Measurements from ENCODE around the gene ZSCAN20.
"Not testable (repeated sequence)": the region's sequence is repeated elsewhere in the genome, so short reads cannot be mapped to it uniquely, and the experiment has no call there.

Gene ZSCAN20

GRCh38 chr1:33488624-33489023 is 16.2 kb downstream of the ZSCAN20 start:
- DNase-seq, result no peak

GRCh38 chr1:33494929-33495328 is 22.5 kb downstream of the ZSCAN20 start:
- DNase-seq, result no peak

- DNase-seq, result no peak
Measured at GRCh38 chr1:33497410-33497809, 25.0 kb downstream of the ZSCAN20 start.

GRCh38 chr1:33500547-33500946 is 28.1 kb downstream of the ZSCAN20 start:
- no peak for DNase-seq

- no peak for DNase-seq
Measured at GRCh38 chr1:33501309-33501708, 28.9 kb downstream of the ZSCAN20 start.

- no peak for DNase-seq
Measured at GRCh38 chr1:33501774-33502173, 29.3 kb downstream of the ZSCAN20 start.

- no peak for DNase-seq
Measured at GRCh38 chr1:33502726-33503125, 30.3 kb downstream of the ZSCAN20 start.

GRCh38 chr1:33503506-33503905 is 31.1 kb downstream of the ZSCAN20 start:
- DNase-seq, result no peak

- DNase-seq, result no peak
Measured at GRCh38 chr1:33507661-33508060, 35.2 kb downstream of the ZSCAN20 start.

- no peak for DNase-seq
Measured at GRCh38 chr1:33508151-33508550, 35.7 kb downstream of the ZSCAN20 start.

GRCh38 chr1:33509276-33509675 is 36.8 kb downstream of the ZSCAN20 start:
- DNase-seq, result not testable (repeated sequence)

- no peak for DNase-seq
Measured at GRCh38 chr1:33512226-33513011, 40.0 kb downstream of the ZSCAN20 start.

GRCh38 chr1:33515112-33515511 is 42.7 kb downstream of the ZSCAN20 start:
- no peak for DNase-seq

GRCh38 chr1:33515607-33516006 is 43.2 kb downstream of the ZSCAN20 start:
- no peak for DNase-seq

- DNase-seq, result no peak
Measured at GRCh38 chr1:33516428-33516827, 44.0 kb downstream of the ZSCAN20 start.

- DNase-seq, result no peak
Measured at GRCh38 chr1:33516891-33517567, 44.6 kb downstream of the ZSCAN20 start.

GRCh38 chr1:33517596-33518250 is 45.3 kb downstream of the ZSCAN20 start:
- DNase-seq, result no peak

GRCh38 chr1:33519240-33519884 is 46.9 kb downstream of the ZSCAN20 start:
- DNase-seq, result no peak

GRCh38 chr1:33524586-33524985 is 52.1 kb downstream of the ZSCAN20 start:
- no peak for DNase-seq

GRCh38 chr1:33527934-33528333 is 55.5 kb downstream of the ZSCAN20 start:
- DNase-seq, result no peak

GRCh38 chr1:33529957-33530356 is 57.5 kb downstream of the ZSCAN20 start:
- DNase-seq, result no peak

GRCh38 chr1:33532250-33532649 is 59.8 kb downstream of the ZSCAN20 start:
- no peak for DNase-seq

- DNase-seq, result no peak
Measured at GRCh38 chr1:33532936-33533335, 60.5 kb downstream of the ZSCAN20 start.
